Measurements from ENCODE around the gene CCS.

- TF ChIP-seq CTCF (conservative IDR thresholded peaks at IDR 0.05) = no peak
- TF ChIP-seq EZH2 (IDR thresholded peaks at IDR 0.05; ENCODE audit: low read depth) = no peak
Observed at GRCh38 chr11:66557733-66558326, 35.2 kb upstream of the CCS start.
